Fibroblast of skin of left quadriceps (primary cell): Measurements from ENCODE around the gene ARHGEF16.

ENCODE experiments used
- DNase-seq, 2 experiments: peaks; one replicate each; pipeline ENCODE4 v3.0.0-alpha.2; 2013; ENCODE audit warnings: low read depth in 2 of 2

The ARHGEF16 gene

DNA sequence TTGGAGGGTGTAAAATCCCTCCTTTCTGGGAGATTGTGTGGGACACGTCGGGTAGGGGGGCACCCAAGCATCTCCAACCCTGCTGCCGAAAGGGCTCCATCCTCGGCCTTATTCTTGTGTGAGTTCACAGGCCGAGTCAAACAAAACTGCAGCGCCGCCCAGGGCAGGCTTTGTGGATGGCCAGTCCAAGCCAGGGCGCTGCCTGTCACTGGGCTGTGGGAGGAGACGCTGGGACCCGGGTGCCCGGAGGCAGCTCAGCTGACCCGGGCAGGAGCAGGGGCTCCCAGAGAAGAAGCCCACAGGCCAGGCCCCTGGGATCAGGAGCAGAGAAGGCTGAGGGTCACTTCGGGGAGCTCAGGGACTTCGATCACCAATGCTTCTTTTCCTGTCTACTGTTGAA, 31.8 kb upstream of the ARHGEF16 start:
- DNase-seq, result no peak

DNA sequence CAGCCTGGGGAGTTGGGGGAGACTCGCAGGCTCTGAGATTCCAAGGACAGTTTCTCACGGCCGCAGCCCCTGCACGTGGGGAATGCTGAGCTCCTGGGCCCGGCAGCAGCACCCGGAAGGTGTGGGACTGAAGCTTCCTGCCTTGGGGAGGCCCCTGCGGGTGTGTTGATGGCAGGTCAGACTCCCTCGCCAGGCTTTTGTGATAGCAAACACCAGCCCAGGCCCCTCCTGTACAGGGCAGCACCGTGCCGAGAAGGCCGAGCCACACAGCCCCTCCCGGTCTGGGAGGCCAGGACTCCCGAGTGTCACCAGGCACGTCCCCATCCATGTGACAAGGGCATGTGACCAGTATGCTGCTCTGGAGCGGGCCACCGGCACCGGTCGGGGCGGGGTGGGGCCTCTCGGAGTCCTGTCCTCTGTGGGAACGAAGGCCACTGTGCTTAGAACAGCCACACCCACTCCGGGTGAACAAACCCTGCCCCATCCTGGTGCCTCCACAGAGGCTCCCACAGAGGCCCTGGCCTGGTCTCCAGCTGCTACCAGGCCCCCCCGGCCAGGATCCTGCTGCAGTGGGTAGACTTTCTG, 31.1 kb upstream of the ARHGEF16 start:
- DNase-seq, result no peak

DNA sequence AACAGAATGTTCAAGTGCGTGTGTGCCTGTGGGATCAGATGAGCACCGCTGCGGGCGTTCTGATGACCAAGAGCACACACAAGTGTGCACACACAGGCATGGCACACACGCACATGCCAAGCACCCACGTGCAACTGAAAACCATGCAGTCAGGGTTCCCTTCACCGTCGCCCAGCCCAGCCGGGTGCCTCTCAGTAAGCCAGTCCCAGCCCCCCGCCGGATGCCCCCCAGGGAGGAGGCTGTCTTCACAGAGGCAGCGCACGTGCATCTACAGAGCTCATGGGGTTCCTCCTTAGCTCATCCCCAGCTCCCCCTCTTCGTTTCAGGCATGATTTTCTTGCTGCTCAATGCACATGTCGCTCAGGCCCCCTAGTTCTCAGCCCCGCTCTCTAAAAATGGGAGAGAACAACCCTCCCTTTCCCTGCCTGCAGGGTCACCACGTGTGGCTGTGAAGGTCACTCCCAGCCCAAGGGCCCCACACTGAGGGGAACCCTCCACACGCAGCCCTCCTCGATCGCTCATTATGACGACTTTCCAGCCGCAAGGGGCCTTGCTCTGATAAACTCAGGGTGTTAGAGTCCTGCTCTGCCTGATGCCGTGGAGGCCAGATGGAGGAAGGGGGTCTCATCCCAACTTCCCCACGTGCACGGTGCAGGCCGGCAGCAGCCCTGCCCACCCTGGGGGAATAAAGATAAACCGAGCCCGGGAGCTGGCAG, 30.4 kb upstream of the ARHGEF16 start:
- no peak for DNase-seq

DNA sequence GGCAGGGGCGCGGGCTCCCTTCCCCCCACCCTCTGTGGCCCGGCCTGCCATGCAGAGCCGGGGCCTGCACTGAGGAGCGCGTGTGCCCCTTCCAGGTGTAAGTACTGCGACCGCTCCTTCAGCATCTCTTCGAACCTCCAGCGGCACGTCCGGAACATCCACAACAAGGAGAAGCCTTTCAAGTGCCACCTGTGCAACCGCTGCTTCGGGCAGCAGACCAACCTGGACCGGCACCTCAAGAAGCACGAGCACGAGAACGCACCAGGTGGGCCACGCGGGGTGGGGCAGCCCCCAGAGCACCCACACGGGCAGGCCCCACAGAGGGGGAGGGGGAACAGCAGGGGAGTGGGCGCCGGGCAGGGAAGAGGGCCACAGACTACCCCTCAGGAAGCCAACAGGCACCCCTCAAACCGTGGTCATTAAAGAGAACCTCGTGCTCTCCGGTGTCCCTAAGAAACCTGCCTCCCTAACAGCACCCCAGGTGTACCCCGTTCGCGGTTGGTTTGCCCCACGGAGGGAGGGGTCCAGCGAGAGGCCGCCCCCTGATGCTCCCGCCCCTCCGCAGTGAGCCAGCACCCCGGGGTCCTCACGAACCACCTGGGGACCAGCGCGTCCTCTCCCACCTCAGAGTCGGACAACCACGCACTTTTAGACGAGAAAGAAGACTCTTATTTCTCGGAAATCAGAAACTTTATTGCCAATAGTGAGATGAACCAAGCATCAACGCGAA, 28.8 kb upstream of the ARHGEF16 start:
- no peak for DNase-seq

DNA sequence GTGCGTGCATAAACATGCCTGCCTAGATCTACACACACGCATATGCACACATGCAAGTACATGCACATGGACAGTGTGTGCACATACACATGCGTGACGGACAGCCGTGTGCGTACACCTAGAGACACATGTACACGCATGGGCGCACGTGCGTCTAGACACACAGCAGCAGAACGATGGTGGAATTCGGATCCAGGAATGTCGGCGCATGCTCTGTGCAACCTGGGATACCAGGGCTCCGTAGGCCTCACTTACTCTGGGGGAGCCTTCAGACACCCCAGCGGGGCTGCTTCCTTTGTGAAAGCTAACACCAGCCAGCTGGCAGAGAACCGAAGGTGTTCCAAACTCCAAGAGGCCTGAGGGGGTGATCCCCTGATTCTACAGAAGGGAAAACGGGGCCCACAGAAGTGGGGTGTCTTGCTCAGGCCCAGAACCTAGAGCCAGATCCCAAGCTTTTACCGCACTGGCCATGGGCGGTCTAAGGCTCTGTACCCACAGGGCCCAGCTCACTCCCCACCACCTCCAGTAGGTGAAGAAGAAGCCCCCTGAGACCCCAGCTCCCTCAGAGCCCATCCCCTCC, 27.4 kb upstream of the ARHGEF16 start:
- no peak for DNase-seq

DNA sequence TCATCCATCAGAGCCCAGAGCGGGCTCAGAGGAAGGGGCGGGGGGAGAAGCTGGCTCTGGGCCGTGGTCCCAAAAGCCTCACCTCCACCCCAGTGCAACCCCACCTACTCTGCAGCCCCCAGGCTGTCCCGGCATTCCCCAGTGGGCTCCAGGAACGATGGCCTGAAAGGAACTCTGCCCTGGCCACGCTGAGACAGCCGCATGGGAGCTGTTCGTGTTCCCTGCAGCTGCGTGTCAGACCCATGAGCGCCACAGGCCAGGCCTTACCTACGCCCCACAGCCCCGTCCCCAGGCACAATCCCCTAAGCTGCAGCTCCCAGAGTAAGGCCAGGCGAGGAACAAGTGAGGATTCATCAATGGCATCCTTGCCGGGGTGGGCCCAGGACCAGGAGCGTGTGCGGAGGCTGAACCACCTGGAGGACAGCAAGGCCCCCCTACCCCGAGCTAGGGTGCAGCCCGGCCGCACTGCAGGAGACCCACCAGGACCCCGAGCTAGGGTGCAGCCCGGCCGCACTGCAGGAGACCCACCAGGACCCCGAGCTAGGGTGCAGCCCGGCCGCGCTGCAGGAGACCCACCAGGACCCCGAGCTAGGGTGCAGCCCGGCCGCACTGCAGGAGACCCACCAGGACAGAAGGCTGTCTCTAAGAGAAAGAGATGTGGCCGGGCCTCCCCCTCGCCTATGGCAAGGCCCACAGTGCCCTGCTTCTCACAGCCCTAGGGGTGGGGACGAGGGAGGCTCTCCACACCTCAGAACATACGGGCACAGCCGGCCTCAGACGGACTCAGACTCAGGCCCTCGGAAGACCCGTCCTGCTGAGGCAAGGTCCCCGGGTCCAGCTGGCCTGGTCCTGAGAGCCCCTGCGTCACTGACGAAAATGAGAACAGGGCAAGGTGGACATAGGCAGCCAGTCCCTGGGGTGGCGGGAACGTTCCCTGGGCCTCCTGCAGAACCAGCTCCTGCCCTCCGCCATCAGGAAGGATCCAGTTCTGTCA, 26.5 kb upstream of the ARHGEF16 start:
- no peak for DNase-seq

DNA sequence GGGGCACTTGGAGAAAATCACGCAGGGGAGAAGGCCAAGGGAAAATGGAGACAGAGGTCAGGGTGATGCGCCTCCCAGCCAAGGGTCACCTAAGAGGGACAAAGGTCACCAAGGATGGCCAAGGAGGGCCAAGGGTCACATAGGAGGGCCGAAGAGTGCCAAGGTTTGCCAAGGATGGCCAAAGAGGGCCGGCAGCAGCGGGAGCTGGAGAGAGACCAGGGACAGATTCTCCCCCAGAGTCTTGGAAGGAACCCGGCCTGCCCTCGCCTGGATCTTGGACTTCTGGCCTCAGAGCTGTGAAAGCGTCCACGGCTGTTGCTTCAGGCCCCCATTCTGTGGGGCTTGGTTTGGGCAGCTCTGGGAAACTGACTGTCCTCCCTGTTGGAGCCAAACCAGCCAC, 25.6 kb upstream of the ARHGEF16 start:
- no peak for DNase-seq

DNA sequence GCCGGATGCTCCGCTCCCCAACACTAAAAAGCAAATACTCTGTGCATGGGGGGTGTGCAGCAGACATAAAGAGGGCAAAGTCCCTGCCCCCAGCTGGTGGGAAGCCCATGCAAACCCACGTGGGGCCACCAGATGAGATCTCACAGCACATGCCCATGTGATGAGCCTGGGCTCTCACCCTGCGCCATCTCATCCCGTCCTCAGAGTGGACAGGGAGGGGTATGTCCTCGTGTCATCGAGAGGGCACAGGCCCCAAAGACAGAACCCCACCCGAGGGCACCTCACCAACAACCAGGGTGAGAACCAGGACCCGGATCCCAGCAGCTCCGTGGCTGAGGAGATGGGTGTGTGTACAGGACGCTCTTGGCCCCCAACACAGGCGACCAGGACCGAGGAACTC, 25.1 kb upstream of the ARHGEF16 start:
- no peak for DNase-seq

DNA sequence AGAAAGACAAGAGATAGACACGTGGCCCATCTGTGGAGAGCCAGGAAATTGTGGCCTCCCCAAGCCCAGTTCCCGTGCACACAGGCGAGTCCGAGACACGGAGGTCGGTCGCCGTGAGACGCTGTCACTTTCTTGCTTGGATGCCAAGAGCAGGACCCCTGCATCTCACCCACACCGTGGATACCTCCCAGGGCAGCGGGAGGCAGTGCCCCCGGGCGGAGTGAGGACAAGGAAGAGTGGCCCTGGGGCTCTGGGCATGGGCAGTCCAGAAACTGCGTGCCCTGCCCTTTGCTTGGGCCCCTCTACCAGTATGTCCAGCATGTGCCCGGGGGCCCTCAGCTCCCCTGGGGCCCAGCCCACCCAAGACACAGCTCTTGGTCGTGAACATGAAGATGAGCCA, 24.7 kb upstream of the ARHGEF16 start:
- no peak for DNase-seq

DNA sequence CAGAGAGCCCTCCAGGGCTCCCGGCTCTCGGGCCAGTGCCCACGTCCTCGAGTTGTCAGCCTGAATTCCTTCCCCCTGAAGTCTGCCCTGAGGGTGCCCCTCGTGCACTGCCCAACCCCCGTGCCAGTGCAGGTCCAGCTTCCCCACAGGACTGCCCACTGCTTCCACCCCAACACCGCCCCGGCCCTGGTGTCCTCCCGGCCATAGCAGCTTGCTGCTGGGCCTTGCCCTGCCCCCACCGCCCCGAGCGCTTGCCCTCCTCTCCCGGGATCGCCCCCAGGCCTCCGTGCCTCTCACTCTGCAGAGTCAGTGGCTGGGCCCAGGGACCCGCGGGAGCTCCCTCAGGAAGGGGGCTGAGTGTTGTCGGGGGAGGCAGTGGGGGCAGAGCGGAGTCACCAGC, 24.1 kb upstream of the ARHGEF16 start:
- DNase-seq, result no peak

DNA sequence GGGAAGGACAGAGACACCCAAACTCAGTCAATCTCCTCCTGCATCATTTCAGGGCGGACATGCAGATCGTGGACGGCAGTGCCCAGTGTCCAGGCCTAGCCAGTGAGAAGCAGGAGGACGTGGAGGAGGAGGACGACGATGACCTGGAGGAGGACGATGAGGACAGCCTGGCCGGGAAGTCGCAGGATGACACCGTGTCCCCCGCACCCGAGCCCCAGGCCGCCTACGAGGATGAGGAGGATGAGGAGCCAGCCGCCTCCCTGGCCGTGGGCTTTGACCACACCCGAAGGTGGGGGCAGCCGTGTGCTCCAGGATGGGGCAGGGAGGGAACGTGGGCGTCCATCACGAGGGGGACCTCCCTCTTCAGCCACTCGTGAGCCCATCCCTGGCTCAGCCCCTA, 23.6 kb upstream of the ARHGEF16 start:
- no peak for DNase-seq

DNA sequence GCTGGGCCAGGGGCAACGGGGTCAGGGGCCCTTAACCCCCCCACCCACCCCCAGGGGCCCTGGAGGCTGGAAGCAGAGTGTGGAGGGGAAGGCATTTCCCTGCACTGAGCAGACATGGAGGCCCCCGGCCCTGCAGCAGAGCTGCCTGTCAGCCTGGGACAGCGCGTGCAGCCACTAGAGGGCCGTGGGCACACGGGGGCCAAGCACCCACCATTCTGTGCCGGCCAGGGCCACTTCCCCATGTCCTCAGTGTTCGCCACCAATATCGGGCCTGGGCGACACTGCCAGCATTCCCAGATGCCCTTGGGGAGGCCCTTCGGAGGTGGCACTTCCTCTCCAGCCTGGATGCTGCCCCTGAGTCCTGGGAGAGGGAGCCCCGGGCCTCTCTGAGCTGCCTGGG, 23.2 kb upstream of the ARHGEF16 start:
- no peak for DNase-seq

DNA sequence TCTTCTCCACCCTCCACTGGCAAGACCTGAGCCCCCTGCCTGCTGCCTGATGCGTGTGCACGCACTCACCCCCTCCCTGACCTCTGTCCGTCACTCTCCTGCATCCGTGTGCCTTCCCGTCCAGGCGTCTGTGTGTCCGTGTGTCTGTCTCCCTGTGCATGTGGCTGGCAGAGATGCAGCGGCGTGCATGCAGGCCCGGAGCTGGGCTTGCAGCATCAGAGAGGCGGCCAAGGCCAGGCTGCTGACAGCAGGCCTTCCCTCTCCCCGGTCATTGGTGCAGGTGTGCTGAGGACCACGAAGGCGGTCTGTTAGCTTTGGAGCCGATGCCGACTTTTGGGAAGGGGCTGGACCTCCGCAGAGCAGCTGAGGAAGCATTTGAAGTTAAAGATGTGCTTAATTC, 22.8 kb upstream of the ARHGEF16 start:
- DNase-seq, result no peak

DNA sequence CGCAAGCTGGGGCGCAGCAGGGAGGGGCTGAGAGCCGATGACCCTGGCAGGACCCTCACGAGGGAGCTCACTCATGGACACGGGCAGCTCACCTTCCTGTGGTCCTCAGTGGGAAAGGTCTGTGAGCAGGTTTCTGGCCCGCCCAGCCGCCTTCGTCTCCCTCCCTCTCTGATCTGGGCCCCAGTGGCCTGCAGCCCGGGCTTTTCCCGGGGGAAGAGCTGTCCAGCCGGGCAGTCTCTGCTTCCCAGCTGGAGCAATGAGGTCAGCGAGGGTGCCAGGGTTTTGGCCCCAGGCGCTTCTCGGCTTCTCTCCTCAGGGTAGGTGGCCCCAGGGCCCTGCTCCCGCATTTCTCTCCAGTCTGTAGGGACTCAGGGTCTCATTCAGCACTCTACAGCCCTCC, 22.2 kb upstream of the ARHGEF16 start:
- DNase-seq, result no peak

DNA sequence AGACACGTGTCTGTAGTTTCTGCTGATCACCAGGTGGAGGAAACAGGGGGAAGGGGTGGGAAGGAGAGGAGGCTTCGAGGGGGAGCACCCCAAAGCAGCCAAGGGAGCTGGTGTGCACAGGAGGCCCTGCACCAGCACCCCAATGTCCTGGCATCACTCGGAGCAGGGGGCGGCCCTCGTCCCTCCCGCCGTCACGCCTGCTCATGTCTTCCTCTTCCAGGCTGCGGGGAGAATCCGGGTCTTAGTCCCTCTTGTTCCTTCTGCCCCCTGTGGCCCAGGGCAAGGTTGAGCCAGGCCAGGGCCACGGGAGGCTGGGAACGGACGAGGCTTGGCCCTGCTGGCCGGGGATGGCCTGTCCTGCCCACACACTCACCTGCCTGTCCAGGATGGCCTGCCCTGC, 21.4 kb upstream of the ARHGEF16 start:
- DNase-seq, result no peak

DNA sequence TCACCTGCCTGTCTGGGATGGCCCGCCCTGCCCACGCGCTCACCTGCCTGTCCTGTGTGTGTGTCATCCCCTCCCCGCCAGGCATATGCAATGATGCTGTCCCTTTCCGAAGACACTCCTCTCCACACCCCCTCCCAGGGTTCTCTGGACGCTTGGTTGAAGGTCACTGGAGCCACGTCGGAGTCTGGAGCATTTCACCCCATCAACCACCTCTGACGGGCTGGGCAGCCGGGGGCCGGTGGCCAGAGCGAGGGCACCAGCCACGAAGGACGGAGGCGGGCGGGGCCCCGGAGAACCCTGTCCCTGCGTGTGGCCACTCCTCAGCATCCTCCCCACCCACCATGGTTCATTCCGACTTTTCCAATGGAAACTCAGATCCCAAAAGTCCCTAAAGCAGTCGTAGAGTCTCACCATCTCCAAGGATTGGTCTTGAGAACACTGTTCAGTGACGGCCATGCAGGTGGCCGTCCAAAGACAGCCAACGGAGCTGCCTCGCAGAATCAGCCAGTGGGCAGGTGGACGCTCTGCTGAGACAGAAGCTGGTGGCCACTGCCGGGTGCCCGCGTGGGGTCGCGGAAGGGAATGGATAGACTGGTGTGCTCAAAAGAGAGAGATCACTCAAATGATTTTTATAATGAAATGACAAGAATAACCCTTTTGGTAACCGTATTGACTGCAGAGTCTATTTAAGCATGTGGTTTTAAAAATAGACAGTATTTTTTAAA, 20.7 kb upstream of the ARHGEF16 start:
- DNase-seq, result no peak

DNA sequence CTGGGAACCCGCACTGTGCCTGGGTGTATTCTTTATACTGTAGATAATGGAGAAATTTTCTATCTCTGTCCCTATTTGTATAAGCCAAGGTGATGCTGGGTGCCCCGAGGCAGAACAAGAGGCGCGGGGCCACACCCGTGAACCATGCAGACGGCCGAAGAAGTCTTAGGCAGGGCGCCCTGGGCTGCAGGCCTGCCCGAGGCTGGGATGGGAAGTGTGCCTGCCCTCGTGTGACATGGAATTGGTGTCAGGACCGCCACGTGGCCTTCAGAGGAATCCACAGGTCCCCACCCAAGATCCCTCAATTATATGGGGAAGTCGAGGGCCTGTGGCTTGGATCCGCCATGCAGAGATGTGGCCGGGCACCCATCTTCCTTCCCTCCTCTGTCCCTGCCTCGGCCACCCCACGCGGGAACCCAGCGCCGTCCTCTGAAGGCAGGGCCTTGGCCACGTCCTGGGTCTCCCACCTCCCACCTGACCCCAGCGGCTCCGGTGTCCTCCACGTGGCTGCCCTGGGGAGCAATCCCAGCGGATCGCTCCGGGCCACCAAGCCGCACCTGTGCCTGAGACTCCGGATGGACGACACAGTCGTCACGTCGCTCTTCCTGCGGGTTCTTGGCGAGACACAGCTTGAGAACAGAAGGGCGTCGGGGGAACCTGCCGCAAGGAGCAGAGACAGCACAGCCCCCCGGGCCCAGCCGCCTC, 19.9 kb upstream of the ARHGEF16 start:
- DNase-seq, result no peak

DNA sequence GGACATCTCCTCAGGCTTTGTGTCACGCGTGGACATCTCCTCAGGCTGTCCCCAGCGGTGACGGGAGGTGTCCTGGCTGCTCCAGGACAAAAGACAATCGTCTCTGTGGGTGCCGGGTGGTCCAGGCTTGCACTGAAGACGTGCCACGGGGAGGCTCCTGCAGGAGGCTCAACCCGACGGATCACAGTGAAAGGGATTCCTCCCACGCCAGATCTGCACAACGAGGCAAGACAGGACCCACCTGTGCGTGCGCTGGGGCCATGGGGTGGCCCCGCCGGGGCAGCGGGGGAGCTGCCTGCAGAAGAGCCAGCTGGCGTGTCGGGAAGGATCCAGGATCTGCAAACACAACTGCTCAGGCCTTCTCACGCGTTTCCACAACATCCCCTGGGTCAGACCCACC, 18.8 kb upstream of the ARHGEF16 start:
- DNase-seq, result no peak

DNA sequence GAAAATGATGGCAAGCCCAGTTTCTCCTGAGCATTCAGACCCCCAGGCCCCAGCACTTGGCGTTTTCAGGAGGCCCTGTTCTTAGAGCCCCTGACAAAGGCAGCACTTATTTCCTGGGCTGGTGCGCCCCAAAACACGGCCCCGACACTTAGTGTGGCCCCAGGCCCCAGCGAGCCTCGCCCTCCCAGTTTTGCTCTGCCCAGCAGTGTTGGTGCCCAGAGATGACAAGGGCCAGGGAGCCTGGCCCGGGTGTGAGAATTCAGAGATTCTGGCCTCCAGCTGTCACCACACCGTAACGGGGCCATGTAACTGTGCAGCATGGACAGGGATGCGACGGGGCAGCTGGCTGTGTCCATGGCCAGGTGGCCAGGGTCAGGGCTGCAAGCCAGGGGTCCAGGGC, 18.0 kb upstream of the ARHGEF16 start:
- no peak for DNase-seq

DNA sequence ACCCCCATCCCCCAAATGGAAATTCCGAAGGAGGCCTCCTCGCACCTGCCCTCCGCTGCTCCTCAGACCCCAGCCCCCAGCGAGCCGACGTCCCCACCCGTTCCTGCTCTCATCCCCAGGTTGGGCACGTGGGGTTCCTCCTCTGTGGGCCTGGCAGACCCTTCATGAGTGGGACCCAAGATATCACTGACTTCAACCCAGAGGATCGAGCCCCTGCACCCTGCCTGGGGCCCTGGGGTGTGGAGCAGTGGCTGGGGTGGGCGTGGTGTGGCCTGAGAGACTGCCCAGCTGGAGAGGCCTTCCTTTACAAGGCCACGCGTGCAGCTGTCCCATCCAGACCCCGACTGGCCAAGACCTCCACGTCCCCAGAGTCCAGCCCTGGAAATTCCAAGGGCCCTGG, 17.6 kb upstream of the ARHGEF16 start:
- DNase-seq, result no peak
